Heart right ventricle (tissue), 16 donors: Measurements from ENCODE around the gene TMEM151B. TPM values are rescaled to one million over a fixed set of nuclear protein-coding genes. Genes with fewer than 3 reads are reported as not detected.
A peak's percentile ranks its signal among the peaks of the same experiment; 100 is the strongest.

Source experiments
- ATAC-seq, 8 donors: fragments of 200-7000 bp; cut with Tn5 transposase; one replicate each; pipeline ENCODE4 v1.9.1; 2020; ENCODE audit warnings: mild to moderate bottlenecking in 8 of 8, moderate library complexity in 8 of 8, moderate number of reproducible peaks in 1 of 8
- DNase-seq, 2 donors: peaks; one replicate each; pipeline ENCODE4 v3.0.0-alpha.2; 2020
- H3K27ac ChIP-seq, 10 donors: fragments of 200-600 bp; sonication (generic) in 2 of 10; one replicate each; pipeline versions ENCODE4 v1.5.0 to v1.8.0; 2020 to 2022; ENCODE audit warnings: mild to moderate bottlenecking in 3 of 10
- H3K27me3 ChIP-seq, 7 donors: fragments of 200-600 bp; one replicate each; pipeline ENCODE4 v1.8.0; 2021 to 2022; ENCODE audit warnings: mild to moderate bottlenecking in 2 of 7
- H3K36me3 ChIP-seq, 9 donors: fragments of 200-600 bp; sonication (generic) in 1 of 9; one replicate each; pipeline versions ENCODE4 v1.5.0 to v1.8.0; 2020 to 2022; ENCODE audit warnings: mild to moderate bottlenecking in 2 of 9
- H3K4me1 ChIP-seq, 9 donors: fragments of 200-600 bp; sonication (generic) in 1 of 9; one replicate each; pipeline versions ENCODE4 v1.5.0 to v1.8.0; 2020 to 2022; ENCODE audit warnings: mild to moderate bottlenecking in 4 of 9
- H3K4me3 ChIP-seq, 10 donors: fragments of 200-600 bp; sonication (generic) in 2 of 10; one replicate each; pipeline versions ENCODE4 v1.5.0 to v1.8.0; 2020 to 2022; ENCODE audit warnings: mild to moderate bottlenecking in 7 of 10, moderate library complexity in 2 of 10
- H3K9me3 ChIP-seq, 11 donors: fragments of 200-600 bp in 10 of 11; sonication (generic) in 2 of 11; one replicate each; pipeline versions ENCODE4 v1.5.0 to v1.8.0; 2013 to 2022; ENCODE audit warnings: mild to moderate bottlenecking in 2 of 11, control low read depth in 1 of 11, moderate library complexity in 1 of 11
- WGBS, 2 donors: extraction: QIAGEN DNeasy Blood & Tissue Kit; methylation state at CpG; one replicate each; pipeline ENCODE4 v1.1.7; 2013; ENCODE audit warnings: inconsistent platforms in 1 of 2; 5-methylcytosine and 5-hydroxymethylcytosine counted together
- intact Hi-C, 10 donors: fragments of 100-400 bp; cut with DNase I; formaldehyde crosslinking; loops; one replicate each; pipeline versions ENCODE4 v1.11.1 to v1.14.2; 2022
- polyA plus RNA-seq, 2 donors: library from polyadenylated mRNA; stranded (reverse); fragments of 200-250 nt; gene quantifications; one replicate each; pipeline ENCODE4 v1.2.3, GENCODE V29; 2013
- total RNA-seq, 10 donors: library from RNA; stranded (reverse); fragmentation: NEBNext Ultra II Directional in 3 of 10; extraction: Animal tissue kit (Norgen Biotek cat#: 25700) in 3 of 10; gene quantifications; one replicate each; pipeline versions ENCODE4 v1.2.1 to v1.2.4, GENCODE V29; 2021 to 2023
- TF ChIP-seq, protein P1 (sequence below), 9 donors: fragments of 200-600 bp; sonication (generic) in 2 of 9; IDR thresholded peaks; one replicate each; pipeline versions ENCODE4 v1.5.0 to v1.8.0; 2021 to 2022; ENCODE audit warnings: antibody characterized with exemption in 9 of 9, mild to moderate bottlenecking in 5 of 9, moderate library complexity in 1 of 9
- donor health status: Arrhythmogenic right ventricular cardiomyopathy.
- donor health status: ischemic (EF 13 %, LVEDD 7.1; RV severe dilation, severe dysfunction).
- donor health status: healthy with polysubstance abuse.
- donor health status: DM: no; HTN: yes; CAD: no.
- donor health status: DM: no; HTN: no; CAD: no.
- donor health status: ischemic (EF 25% LVEDD 6.9; RV normal size, moderate dysfunction).
- donor health status: ischemic (EF 25% LVEDD 5.7; RV mildly dilated, moderate dysfunction).
- donor health status: healthy.
- donor health status: DM: yes; HTN: yes; CAD: no.
- donor health status: Ischemic cardiomyopathy.
- donor health status: ischemic (EF 35%, LVEDD 5.7; RV mildly dilated, moderate dysfunction).
- donor health status: nonischemic (EF 11% LVEDD 7.7; RV severe dilation, severe dysfunction).
- donor health status: DM: yes; HTN: yes; CAD: no.
- donor health status: PGD.
- donor health status: ischemic (EF 29% LVEDD 5.4; RV normal size, mild dysfunction).
- donor health status: nonischemic (EF 23%, LVEDD 6.1; RV moderate dilation, normal function).

The TMEM151B gene
- total and polyA plus RNA-seq, 12 donors: 0.09 to 2.2 (median 0.43) TPM; not detected in 4

DNA sequence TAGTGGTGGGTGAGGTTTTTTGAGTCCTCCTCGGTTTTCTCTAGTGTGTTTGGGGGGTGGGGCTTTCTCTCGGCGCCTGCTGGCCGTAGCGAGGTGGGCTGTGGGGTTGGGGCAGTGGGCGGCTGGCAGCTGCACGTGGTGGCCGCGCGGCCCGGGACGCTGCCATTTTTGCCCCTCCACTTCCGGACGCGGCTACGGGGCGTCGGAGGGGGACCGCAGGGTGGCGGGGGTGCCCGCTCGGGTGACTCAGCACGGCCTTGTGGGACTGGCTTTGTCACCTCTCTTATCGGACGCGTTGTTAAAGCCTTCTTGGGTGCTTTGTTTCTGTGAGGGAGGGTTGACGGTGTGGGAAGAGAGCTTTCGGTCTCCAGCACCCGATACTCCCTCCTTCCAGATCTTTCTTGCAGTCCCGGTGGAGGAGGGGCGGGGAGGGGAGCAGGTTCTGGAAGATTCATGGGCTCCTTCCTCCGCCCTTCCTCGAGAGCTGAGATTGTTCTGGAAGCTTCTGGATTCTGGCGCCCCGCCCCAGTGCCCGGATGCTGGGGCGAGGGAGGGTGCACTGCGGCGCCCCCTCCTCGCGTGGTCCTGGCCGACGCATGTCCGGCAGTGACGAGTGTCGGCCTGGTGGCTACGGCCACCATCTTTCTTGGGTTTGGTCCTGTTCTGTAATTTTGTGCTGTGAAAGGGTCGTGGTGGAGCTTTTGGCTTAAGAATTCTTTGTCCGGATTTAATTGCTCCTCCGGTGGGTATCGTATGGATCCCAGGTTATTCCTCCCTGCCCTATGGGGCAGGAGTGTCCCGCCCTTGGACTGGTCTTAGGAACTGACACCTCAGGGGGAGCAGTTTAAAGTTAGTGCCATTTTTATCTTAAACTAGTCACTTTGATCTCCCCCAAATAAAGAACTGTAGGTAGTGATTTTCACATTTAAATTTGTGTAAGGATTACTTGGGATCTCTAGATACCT lies 22.6 kb upstream of the TMEM151B start:
- TF ChIP-seq, protein P1, sequence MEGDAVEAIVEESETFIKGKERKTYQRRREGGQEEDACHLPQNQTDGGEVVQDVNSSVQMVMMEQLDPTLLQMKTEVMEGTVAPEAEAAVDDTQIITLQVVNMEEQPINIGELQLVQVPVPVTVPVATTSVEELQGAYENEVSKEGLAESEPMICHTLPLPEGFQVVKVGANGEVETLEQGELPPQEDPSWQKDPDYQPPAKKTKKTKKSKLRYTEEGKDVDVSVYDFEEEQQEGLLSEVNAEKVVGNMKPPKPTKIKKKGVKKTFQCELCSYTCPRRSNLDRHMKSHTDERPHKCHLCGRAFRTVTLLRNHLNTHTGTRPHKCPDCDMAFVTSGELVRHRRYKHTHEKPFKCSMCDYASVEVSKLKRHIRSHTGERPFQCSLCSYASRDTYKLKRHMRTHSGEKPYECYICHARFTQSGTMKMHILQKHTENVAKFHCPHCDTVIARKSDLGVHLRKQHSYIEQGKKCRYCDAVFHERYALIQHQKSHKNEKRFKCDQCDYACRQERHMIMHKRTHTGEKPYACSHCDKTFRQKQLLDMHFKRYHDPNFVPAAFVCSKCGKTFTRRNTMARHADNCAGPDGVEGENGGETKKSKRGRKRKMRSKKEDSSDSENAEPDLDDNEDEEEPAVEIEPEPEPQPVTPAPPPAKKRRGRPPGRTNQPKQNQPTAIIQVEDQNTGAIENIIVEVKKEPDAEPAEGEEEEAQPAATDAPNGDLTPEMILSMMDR (IDR thresholded peaks at IDR 0.05): no peak
- Histone ChIP-seq H3K36me3 (peaks cover 2 to 49% (median 40%) of the 10 kb centered on the region in 9 donors), H3K4me1 (peaks cover 9 to 57% (median 44%) of the 10 kb centered on the region in 9 donors), H3K27ac (peak overlapping the region; percentile 93 to 100 (median 98)), H3K4me3 (peak overlapping the region; percentile 68 to 98 (median 86)), H3K9me3 (no peaks in the 10 kb centered on the region), H3K27me3 (no peaks in the 10 kb centered on the region)
- peak; percentile 70 to 82 for DNase-seq
- intact Hi-C loops: no loop called here
- peak; percentile 40 to 71 (median 58) for ATAC-seq
- WGBS, 2 donors: 1% methylated on average over 52 of the region's 52 CpGs

- Histone ChIP-seq H3K4me1 (peaks cover 9 to 65% (median 48%) of the 10 kb centered on the region in 9 donors), H3K4me3 (peak overlapping the region in 9 of 10 donors; percentile 68 to 98 (median 85)), H3K9me3 (no peaks in the 10 kb centered on the region), H3K36me3 (peaks cover 2 to 59% (median 50%) of the 10 kb centered on the region in 9 donors), H3K27me3 (no peaks in the 10 kb centered on the region), H3K27ac (peak overlapping the region in 6 of 10 donors; percentile 93 to 100 (median 98))
- intact Hi-C loops: no loop called here
- ATAC-seq (no peak), DNase-seq (no peak)
- WGBS, 2 donors: 27 to 47% methylated on average over 1 of the region's 1 CpG
- TF ChIP-seq, protein P1 (IDR thresholded peaks at IDR 0.05): no peak
Measured at GRCh38 chr6:44248579-44248978, 21.7 kb upstream of the TMEM151B start.

DNA sequence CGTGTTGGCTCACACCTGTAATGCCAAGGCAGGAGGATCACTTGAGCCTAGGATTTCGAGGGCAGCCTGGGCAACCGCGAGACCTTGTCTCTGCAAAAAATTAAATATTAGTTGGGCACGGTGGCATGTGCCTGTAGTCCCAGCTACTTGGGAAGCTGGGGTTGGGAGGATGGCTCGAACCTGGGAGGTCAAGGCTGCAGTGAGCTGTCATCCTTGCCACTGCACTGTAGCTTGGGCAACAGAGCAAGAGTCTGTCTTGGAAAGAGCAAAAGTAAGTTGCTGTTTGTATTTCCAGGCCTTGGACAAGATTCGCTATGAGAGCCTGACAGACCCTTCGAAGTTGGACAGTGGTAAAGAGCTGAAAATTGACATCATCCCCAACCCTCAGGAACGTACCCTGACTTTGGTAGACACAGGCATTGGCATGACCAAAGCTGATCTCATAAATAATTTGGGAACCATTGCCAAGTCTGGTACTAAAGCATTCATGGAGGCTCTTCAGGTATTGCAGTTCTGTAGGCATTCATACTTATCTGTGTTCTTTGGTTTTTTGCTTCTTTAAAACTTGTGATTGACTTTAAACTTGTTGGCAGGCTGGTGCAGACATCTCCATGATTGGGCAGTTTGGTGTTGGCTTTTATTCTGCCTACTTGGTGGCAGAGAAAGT lies 21.0 kb upstream of the TMEM151B start:
- 70% methylated on average over 9 of the region's 9 CpGs for WGBS, 2 donors
- no peaks in the 10 kb centered on the region for H3K27me3 ChIP-seq
- H3K4me3 ChIP-seq: peak overlapping the region in 7 of 10 donors; percentile 76 to 98 (median 85)
- peaks cover 9 to 71% (median 48%) of the 10 kb centered on the region in 9 donors for H3K4me1 ChIP-seq
- no peak for ATAC-seq
- no peaks in the 10 kb centered on the region for H3K9me3 ChIP-seq
- DNase-seq: no peak
- peak overlapping the region in 1 of 10 donors; percentile 25 for H3K27ac ChIP-seq
- intact Hi-C loops: no loop called here
- TF ChIP-seq, protein P1 (IDR thresholded peaks at IDR 0.05): no peak
- H3K36me3 ChIP-seq: peaks cover 6 to 65% (median 56%) of the 10 kb centered on the region in 9 donors

- Histone ChIP-seq H3K27me3 (no peaks in the 10 kb centered on the region), H3K4me3 (no peak overlapping the region), H3K4me1 (peaks cover 9 to 78% (median 48%) of the 10 kb centered on the region in 9 donors), H3K36me3 (peaks cover 6 to 75% (median 66%) of the 10 kb centered on the region in 9 donors), H3K9me3 (no peaks in the 10 kb centered on the region), H3K27ac (no peak overlapping the region)
- DNase-seq: no peak
- no peak for ATAC-seq
- WGBS, 2 donors: 60 to 64% methylated on average over 6 of the region's 6 CpGs
- TF ChIP-seq, protein P1 (IDR thresholded peaks at IDR 0.05): no peak
- intact Hi-C loops: loop anchor here in 1 of 10 donors (10.0 kb wide), 1 partner anchor 155 kb away; no protein-coding TSS in a partner anchor
Measured at GRCh38 chr6:44250067-44250717, 20.1 kb upstream of the TMEM151B start.
